HCT116 (cell line): Measurements from ENCODE around the gene ZNF445. TPM values are rescaled to one million over a fixed set of nuclear protein-coding genes. Genes with fewer than 3 reads are reported as not detected.

Source experiments
- ATAC-seq: fragments of 200-7000 bp; cut with Tn5 transposase; 2 replicates; pipeline ENCODE4 v1.9.1; 2020; ENCODE audit warnings: mild to moderate bottlenecking, moderate library complexity
- BruUV-seq: library from RNA; stranded (reverse); fragments of 400-500 nt; replicated peaks from 2 replicates; lab custom pipeline; 2021; lab: Mats Ljungman, UMichigan
- CTCF ChIA-PET: fragments of 300-600 bp; sonication (Branson Sonifier 250); formaldehyde crosslinking; loops from one replicate; lab custom pipeline; 2021; ENCODE audit warnings: antibody characterized with exemption; lab: Charles Lee
- POLR2A ChIA-PET: fragments of 300-600, 350-600 bp; sonication (Branson Sonifier 250); formaldehyde crosslinking; loops from one replicate; lab custom pipeline; 2021; ENCODE audit warnings: antibody characterized with exemption; lab: Charles Lee
- RAD21 ChIA-PET, 2 experiments: fragments of 300-600 bp; sonication (Branson Sonifier 250); formaldehyde crosslinking; loops; one replicate each; lab custom pipeline; 2023; ENCODE audit warnings: low total read pairs in 2 of 2; ENCODE audit not compliant: uncharacterized antibody in 2 of 2, unreplicated experiment in 2 of 2, low non-redundant PET in 1 of 2; lab: Charles Lee
- DNase-seq: peaks from one replicate; pipeline ENCODE4 v3.0.0-alpha.2; 2010; ENCODE audit warnings: low read depth, low spot score
- H2AFZ ChIP-seq: fragments of 200-600 bp; shearing (Covaris generic), sonication (generic); 2 replicates; pipeline ENCODE4 v1.6.1; 2017; ENCODE audit warnings: low read depth, mixed run types, mixed read lengths, antibody characterized with exemption, low read length; ENCODE audit not compliant: poor library complexity, severe bottlenecking
- H3K27ac ChIP-seq: 2 replicates; pipeline ENCODE4 v1.5.1; 2012; ENCODE audit warnings: low read depth, low read length
- H3K27me3 ChIP-seq: fragments of 200-600 bp; sonication (generic); 2 replicates; pipeline ENCODE4 v1.6.1; 2016; ENCODE audit warnings: mixed run types, low read length, mixed read lengths; ENCODE audit not compliant: insufficient read depth
- H3K36me3 ChIP-seq, 2 experiments: fragments of 200-500 bp in 1 of 2; fragments of 200-600 bp in 1 of 2; sonication (Bioruptor generic) in 1 of 2; sonication (generic) in 1 of 2; 2 replicates each; pipeline versions ENCODE4 v1.5.1 to v1.6.1; 2014 to 2016; ENCODE audit warnings: low read length in 2 of 2, inconsistent platforms in 1 of 2, mixed read lengths in 1 of 2, mixed run types in 1 of 2; ENCODE audit not compliant: insufficient read depth in 2 of 2, control insufficient read depth in 1 of 2
- H3K4me1 ChIP-seq, 2 experiments: fragments of 200-600 bp in 1 of 2; sonication (generic) in 1 of 2; 2 replicates each; pipeline versions ENCODE4 v1.5.1 to v1.6.1; 2012 to 2017; ENCODE audit warnings: low read length in 2 of 2, inconsistent platforms in 1 of 2, mild to moderate bottlenecking in 1 of 2, mixed read lengths in 1 of 2, mixed run types in 1 of 2, moderate library complexity in 1 of 2; ENCODE audit not compliant: insufficient read depth in 2 of 2, control insufficient read depth in 1 of 2
- H3K4me2 ChIP-seq: fragments of 200-600 bp; sonication (generic); 2 replicates; pipeline ENCODE4 v1.6.1; 2017; ENCODE audit warnings: mixed run types, low read length, mixed read lengths
- H3K4me3 ChIP-seq, 2 experiments: fragments of 200-600 bp in 1 of 2; sonication (generic) in 1 of 2; replicated peaks in 1 of 2; 2 replicates each; pipeline ENCODE4 v1.5.1; 2011 to 2016; ENCODE audit warnings: low read length in 2 of 2, control low read depth in 1 of 2, low read depth in 1 of 2, mild to moderate bottlenecking in 1 of 2, mixed read lengths in 1 of 2, mixed run types in 1 of 2
- H3K79me2 ChIP-seq: fragments of 200-600 bp; sonication (generic); 2 replicates; pipeline ENCODE4 v1.6.1; 2017; ENCODE audit warnings: mild to moderate bottlenecking, mixed run types, low read length, moderate library complexity, mixed read lengths; ENCODE audit not compliant: insufficient read depth
- H3K9ac ChIP-seq: fragments of 200-600 bp; sonication (generic); 2 replicates; pipeline ENCODE4 v1.6.1; 2016; ENCODE audit warnings: low read length, mixed read lengths
- H3K9me2 ChIP-seq: fragments of 200-600 bp; sonication (generic), shearing (Covaris generic); 2 replicates; pipeline ENCODE4 v1.6.1; 2017; ENCODE audit warnings: mixed run types, mild to moderate bottlenecking, moderate library complexity; ENCODE audit not compliant: insufficient read depth
- H3K9me3 ChIP-seq, 2 experiments: fragments of 200-500 bp in 1 of 2; fragments of 200-600 bp in 1 of 2; sonication (Bioruptor generic) in 1 of 2; sonication (generic) in 1 of 2; 2 replicates each; pipeline ENCODE4 v1.6.1; 2014 to 2017; ENCODE audit warnings: low read length in 2 of 2, mixed read lengths in 2 of 2, inconsistent platforms in 1 of 2, low read depth in 1 of 2, mild to moderate bottlenecking in 1 of 2, mixed run types in 1 of 2, moderate library complexity in 1 of 2; ENCODE audit not compliant: control insufficient read depth in 1 of 2, insufficient read depth in 1 of 2
- H4K20me1 ChIP-seq: fragments of 200-600 bp; sonication (generic), shearing (Covaris generic); 2 replicates; pipeline ENCODE4 v1.6.1; 2017; ENCODE audit warnings: mixed run types, mild to moderate bottlenecking, moderate library complexity; ENCODE audit not compliant: insufficient read depth
- CTCF ChIP-seq, 3 experiments: fragments of 200-600 bp in 1 of 3; sonication (generic) in 1 of 3; IDR thresholded peaks in 2 of 3; conservative IDR thresholded peaks in 1 of 3; 2 replicates each; pipeline ENCODE4 v1.5.1; 2012 to 2017; ENCODE audit warnings: low read depth in 2 of 3, low read length in 2 of 3, antibody characterized with exemption in 1 of 3, borderline replicate concordance in 1 of 3, control low read depth in 1 of 3, mild to moderate bottlenecking in 1 of 3, mixed read lengths in 1 of 3, mixed run types in 1 of 3, moderate library complexity in 1 of 3; ENCODE audit not compliant: insufficient read depth in 1 of 3
- EGR1 ChIP-seq: IDR thresholded peaks from 2 replicates; pipeline ENCODE4 v1.6.1; 2012; ENCODE audit warnings: low read depth
- ELF1 ChIP-seq: IDR thresholded peaks from 2 replicates; pipeline ENCODE4 v1.6.1; 2012; ENCODE audit warnings: low read depth, borderline replicate concordance
- EZH2 ChIP-seq: fragments of 200-600 bp; sonication (generic); IDR thresholded peaks from 2 replicates; pipeline ENCODE4 v1.6.1; 2017; ENCODE audit warnings: antibody characterized with exemption, mixed run types
- EZH2phosphoT487 ChIP-seq: fragments of 200-600 bp; IDR thresholded peaks from 2 replicates; pipeline ENCODE4 v1.6.1; 2018; ENCODE audit warnings: antibody characterized with exemption, borderline replicate concordance
- FOSL1 ChIP-seq: IDR thresholded peaks from 2 replicates; pipeline ENCODE4 v1.6.1; 2012; ENCODE audit warnings: low read depth
- JUND ChIP-seq: IDR thresholded peaks from 2 replicates; pipeline ENCODE4 v1.6.1; 2012
- REST ChIP-seq: IDR thresholded peaks from 2 replicates; pipeline ENCODE4 v1.6.1; 2012; ENCODE audit warnings: low read depth
- SIN3A ChIP-seq: IDR thresholded peaks from 2 replicates; pipeline ENCODE4 v1.6.1; 2012; ENCODE audit warnings: low read depth
- SRF ChIP-seq: IDR thresholded peaks from 2 replicates; pipeline ENCODE4 v1.6.1; 2012; ENCODE audit warnings: low read depth
- YY1 ChIP-seq: IDR thresholded peaks from 2 replicates; pipeline ENCODE4 v1.6.1; 2011; ENCODE audit warnings: low read length, low read depth, moderate library complexity, mild to moderate bottlenecking; ENCODE audit not compliant: insufficient replicate concordance; ENCODE audit errors: extremely low read depth
- ZBTB33 ChIP-seq: IDR thresholded peaks from 2 replicates; pipeline ENCODE4 v1.6.1; 2011; ENCODE audit warnings: mild to moderate bottlenecking, low read length, moderate library complexity; ENCODE audit not compliant: insufficient replicate concordance; ENCODE audit errors: extremely low read depth
- ZNF274 ChIP-seq: fragments of 200-500 bp; sonication (Bioruptor generic); IDR thresholded peaks from 2 replicates; pipeline ENCODE4 v1.6.1; 2014; ENCODE audit warnings: mild to moderate bottlenecking, low read depth, low read length, inconsistent platforms
- intact Hi-C: fragments of 100-400 bp; cut with micrococcal nuclease; formaldehyde crosslinking; loops from 2 replicates; pipeline ENCODE4 v1.10.0; 2022
- total RNA-seq: library from RNA; stranded (reverse); gene quantifications from one replicate; pipeline ENCODE4 v1.2.1, GENCODE V29; 2021; ENCODE audit not compliant: unreplicated experiment

The ZNF445 gene
- total RNA-seq, 1 experiment from 2014 or later: 19.9 TPM

- TF ChIP-seq REST: no peak
- TF ChIP-seq ELF1: no peak
- no peak for TF ChIP-seq SRF
- TF ChIP-seq CTCF (IDR thresholded peaks at IDR 0.05 in 2 of 3, conservative IDR thresholded peaks at IDR 0.05 in 1 of 3; ENCODE audit: borderline replicate concordance in 1 of 3, insufficient read depth in 1 of 3, low read depth in 2 of 3, low read length in 2 of 3): no peak
- TF ChIP-seq, all 23 proteins: peak for 0
These were observed 45.0 kb upstream of the ZNF445 start (continued) for GRCh38 chr3:44522494-44522933.

- intact Hi-C loops: no loop called here
- Histone ChIP-seq H3K9me2 (no peaks in the 10 kb centered on the region), H3K27ac (no peak overlapping the region), H4K20me1 (no peaks in the 10 kb centered on the region), H2AFZ (no peak overlapping the region), H3K9me3 (no peaks in the 10 kb centered on the region), H3K9ac (no peak overlapping the region), H3K4me2 (no peak overlapping the region), H3K4me1 (no peaks in the 10 kb centered on the region), H3K4me3 (no peak overlapping the region), H3K36me3 (no peaks in the 10 kb centered on the region), H3K27me3 (0 out of 2 replicates have a peak, but pooled peaks cover 4% of the 10 kb centered on the region), H3K79me2 (no peaks in the 10 kb centered on the region)
- no TSS peak for BruUV-seq
- ATAC-seq (no peak), DNase-seq (no peak)
- ChIA-PET POLR2A (no interaction called here), RAD21 (no interaction called here), CTCF (no interaction called here)
- TF ChIP-seq EGR1 (no peak), SRF (no peak), ZNF274 (no peak), EZH2 (no peak), ZBTB33 (no peak), SIN3A (no peak), YY1 (no peak), REST (no peak), FOSL1 (no peak), JUND (no peak), ELF1 (no peak), EZH2phosphoT487 (no peak)
These were observed 44.3 kb upstream of the ZNF445 start for GRCh38 chr3:44521721-44522120.
